GM03348 (cell line): ENCODE measurements around the gene SMC6.

Experiments used
- DNase-seq: peaks from one replicate; pipeline ENCODE4 v3.0.0; 2012; ENCODE audit warnings: low spot score

The SMC6 gene

DNA sequence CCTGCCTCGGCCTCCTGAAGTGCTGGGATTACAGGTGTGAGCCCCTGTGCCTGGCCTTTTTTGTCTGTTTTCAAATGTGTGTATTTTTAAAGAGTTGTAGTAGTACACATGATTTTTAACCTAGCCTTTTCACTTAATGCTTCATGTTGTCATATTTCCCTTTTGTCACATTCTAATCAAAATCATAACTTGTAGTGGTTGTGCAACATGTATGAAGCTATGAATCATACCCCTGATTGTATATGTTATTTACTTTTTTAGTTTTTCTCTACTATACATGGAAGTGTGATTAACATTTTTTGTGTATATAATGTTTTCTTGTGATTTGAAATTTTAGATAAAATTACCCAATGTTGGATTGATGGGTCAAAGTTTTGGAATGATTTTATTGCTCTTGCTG lies 8.8 kb upstream of the SMC6 start:
- DNase-seq = no peak

DNA sequence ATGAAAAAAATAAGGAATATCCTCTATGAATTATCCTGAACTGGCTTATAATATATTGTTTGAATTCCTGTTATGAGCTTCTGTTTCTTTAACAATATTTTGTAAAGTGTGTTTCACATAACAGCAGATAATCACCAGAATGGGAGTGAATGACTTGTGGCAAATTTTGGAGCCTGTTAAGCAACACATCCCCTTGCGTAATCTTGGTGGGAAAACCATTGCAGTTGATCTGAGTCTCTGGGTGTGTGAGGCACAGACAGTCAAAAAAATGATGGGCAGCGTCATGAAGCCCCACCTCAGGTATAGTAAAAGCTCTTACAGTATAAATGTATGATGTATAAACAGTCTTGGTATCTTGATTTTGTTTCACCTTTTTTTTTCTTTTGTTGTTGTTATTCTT lies 6.2 kb upstream of the SMC6 start:
- DNase-seq = peak; percentile 14

- no peak for DNase-seq
These were observed 4.5 kb upstream of the SMC6 start for GRCh38 chr2:17758118-17758517.

GRCh38 chr2:17757321-17757720 lies 3.7 kb upstream of the SMC6 start:
- peak; percentile 64 for DNase-seq

- no peak for DNase-seq
These were observed 3.1 kb upstream of the SMC6 start for GRCh38 chr2:17756668-17757067.

GRCh38 chr2:17754773-17755425 lies 1.3 kb upstream of the SMC6 start:
- no peak for DNase-seq

- peak; percentile 63 for DNase-seq
These were observed 463 bp downstream of the SMC6 start for GRCh38 chr2:17752892-17753802.

DNA sequence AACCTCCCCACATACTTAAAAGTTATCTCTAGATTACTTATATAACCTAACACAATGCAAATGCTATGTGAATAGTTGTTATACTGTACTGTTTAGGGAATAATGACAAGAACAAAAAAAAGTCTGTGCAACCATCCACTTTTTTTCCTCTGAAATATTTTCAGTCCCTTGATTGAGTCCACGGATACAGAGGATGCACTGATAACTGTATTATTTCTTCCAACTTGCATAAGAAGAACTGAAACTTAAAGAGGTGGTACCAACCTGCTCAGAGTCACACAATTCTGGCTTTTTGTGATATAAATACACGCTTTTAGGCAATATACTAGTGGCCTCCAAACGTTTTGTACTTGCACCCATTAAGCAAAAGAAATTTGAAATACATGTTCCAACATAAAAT lies 1.4 kb downstream of the SMC6 start:
- DNase-seq = no peak

DNA sequence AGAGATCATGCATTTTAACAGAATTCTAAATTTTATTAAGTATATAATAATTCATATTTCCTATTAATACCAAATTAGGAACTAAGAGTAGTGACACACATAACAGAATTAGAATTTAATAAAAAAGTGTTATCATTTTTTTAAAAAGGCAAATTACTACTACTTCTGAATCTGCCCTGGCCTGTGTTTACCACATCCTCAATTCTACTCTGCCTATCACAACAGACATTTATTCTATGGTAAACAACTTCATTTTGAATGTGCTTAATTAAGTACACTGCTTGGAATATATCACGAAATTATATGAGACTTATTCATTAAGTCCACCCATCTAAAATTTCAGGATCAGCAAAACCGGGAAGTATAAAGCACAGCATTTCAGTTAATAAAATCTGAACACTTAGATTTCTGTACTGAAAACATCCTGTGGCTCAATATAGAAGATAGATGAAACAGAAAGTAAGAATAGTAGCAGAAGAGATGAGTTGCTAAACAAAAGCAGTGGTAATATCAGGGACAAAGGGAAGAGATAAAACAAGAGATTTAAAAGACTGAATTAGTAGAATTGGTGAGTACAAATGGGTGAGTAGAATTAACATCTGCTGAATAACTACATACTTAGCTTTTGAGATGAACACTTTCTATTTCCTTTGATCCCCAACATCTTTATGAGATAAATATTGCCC lies 3.7 kb downstream of the SMC6 start:
- no peak for DNase-seq

- no peak for DNase-seq
These were observed 4.9 kb downstream of the SMC6 start for GRCh38 chr2:17748745-17749144.

GRCh38 chr2:17747684-17748452 lies 5.7 kb downstream of the SMC6 start:
- DNase-seq = no peak

DNA sequence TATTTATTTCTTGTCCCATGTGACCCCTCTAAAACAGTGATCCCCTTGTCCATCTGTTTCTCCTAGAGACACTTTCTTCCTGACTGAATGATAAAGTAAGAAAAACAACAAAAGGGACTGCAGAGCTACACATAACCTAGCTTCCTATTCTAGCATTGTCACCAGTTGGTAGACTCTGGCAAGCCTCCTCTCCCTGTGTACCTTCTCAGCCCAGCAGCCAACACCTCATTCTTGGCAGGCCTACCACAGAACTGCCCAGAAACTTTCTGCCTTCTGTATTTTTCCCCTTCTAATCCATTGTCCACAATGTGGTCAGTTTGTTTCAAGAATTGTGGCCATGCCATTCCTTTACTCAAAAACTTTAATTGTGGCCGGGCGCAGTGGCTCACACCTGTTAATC lies 13.4 kb downstream of the SMC6 start:
- no peak for DNase-seq

DNA sequence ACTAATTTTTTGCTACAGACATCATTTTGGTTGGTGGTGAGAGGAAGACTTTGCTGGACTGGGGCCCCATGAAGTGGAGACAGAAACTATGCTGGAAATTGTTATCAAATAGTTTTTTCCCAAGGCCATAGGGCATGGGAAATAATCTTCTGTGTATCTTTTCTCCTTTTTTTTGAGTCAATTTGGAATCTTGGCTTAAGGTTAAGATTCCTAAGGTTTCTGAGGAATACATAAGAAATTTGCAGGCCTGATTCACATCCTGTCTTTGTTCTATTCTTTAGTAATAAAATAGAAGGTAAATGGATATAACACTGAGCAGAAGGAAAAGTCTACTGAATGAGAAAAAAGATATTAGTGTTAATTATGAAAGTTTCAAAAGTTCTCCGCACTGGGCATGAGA lies 16.6 kb downstream of the SMC6 start:
- DNase-seq = peak; percentile 22

DNA sequence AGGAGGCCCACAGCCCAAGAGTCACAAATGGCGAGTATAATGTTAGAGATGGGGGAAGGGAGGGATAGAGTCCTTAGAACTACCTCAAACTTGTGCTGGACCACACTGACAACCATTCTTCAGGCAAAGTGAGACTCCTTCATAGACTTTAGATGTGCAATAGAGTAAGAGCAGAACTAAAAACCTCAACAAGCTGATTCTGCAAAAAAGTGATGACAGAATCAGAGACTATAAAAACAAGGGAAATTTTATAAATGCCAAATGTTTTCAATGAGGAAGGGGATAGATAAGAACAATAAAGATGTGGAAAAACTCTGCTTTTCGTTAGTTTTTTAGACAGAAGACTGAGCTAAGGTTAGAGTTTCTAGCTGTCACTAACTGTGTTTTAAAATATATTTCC lies 17.7 kb downstream of the SMC6 start:
- no peak for DNase-seq

GRCh38 chr2:17733599-17733998 lies 20.0 kb downstream of the SMC6 start:
- no peak for DNase-seq

- no peak for DNase-seq
These were observed 23.7 kb downstream of the SMC6 start for GRCh38 chr2:17729880-17730279.

- DNase-seq = no peak
These were observed 25.4 kb downstream of the SMC6 start for GRCh38 chr2:17728210-17728609.

DNA sequence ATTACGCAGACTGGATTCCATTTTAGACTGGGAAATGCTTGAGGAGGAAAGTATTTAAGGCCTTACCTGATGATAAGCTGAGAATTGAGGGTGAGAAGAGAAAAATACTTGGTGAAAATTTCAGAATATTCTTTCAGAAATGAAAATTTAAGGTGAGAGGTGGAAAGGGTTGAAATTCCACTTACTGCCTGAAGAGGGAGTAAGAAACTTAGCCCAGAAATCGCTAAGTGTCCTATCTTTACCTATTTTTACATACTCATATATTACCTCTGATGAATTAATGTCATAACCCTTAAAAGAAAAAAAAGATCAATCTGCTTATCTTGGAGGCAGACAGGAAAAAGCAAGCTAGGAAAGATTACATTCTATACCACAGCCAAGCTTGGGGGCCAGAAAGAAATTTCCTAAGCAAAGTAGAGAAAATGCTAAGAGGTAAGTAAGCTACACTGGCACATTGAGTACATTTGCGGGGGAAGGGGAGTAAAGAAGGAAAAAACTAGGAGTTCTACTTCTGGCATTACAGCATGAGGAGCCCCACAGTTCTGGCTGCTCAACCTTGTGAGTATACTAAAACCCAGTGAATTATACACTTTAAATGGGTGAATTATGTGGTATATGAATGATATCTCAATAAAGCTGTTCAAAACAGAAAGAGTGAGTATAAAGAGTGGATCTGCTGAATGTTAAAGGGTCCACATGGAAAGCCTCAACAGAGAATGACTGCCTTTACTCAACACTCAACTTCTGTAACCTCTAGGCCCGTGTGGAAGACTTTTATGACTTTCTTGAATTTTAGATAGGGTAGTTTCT lies 33.8 kb downstream of the SMC6 start:
- DNase-seq = peak; percentile 33

- DNase-seq = no peak
These were observed 34.9 kb downstream of the SMC6 start for GRCh38 chr2:17718689-17719088.

DNA sequence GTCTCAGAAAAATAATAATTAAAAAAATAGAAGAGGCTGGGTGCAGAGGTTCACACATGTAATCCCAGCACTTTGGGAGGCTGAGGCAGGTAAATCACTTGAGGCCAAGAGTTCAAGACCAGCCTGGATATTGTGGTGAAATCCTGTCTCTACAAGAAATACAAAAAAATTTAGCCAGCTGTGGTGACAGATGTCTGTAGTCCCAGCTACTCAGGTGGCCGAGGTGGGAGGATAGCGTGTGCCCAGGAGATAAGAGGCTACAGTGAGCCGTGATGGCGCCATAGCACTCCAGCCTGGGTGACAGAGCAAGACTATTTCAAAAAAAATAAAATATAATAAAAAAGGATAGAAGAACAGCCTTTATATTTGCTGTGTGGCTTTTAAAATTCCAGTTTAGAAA lies 35.9 kb downstream of the SMC6 start:
- no peak for DNase-seq

DNA sequence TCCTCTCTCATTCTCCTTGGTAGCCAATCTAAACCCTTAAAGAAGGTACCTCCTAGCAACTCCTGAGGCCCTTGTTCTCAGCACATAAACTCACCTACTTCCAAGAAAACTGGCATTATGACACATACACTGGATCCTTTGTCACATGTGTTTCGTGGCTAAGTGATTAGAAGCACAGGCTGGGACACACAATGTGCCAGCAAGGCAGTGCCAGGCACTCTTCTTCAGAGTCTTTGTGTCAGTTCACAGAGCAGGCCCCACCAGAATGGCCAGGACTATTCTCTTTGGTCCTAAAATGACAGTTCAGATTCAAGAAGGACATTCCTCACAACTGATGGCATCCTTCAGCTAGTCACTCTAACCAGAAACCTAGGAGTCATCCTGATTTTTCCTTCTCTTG lies 40.3 kb downstream of the SMC6 start:
- DNase-seq = no peak
